GOT3 (cell line): Measurements from ENCODE around the gene AP5Z1.
"Not testable (repeated sequence)": the region's sequence is repeated elsewhere in the genome, so short reads cannot be mapped to it uniquely, and the experiment has no call there.

Source experiments
- DNase-seq: peaks from one replicate; lab custom pipeline; 2025; ENCODE audit warnings: mixed read lengths; lab: John Stamatoyannopoulos, UW

AP5Z1 gene

DNA sequence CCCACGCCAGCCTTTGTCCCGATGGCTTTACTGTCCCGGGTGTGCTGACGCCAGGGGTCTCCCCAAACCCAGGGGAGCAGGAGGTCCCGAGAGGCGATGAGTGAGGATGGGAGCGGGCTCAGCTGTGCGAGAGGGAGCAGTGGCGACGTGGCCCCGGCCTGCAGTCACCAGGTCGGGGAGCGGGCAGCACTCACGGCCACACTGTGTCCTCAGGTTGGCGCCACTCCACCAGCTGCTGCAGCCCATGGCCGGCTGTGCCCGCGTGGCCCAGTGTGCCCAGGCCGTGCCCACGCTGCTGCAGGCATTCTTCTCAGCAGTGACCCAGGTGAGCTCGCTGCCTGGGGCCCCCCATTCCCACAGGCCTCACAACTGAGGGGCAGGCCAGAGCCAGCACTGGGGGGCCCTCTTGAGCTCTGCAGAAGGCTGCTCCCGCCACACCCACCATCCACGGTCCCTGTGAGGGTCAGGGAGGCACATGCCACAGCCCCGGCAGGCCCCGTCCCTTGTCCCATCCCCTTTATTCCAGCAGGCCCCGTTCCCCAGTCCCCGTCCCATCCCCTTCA lies 13.3 kb downstream of the AP5Z1 start:
- no peak for DNase-seq

DNA sequence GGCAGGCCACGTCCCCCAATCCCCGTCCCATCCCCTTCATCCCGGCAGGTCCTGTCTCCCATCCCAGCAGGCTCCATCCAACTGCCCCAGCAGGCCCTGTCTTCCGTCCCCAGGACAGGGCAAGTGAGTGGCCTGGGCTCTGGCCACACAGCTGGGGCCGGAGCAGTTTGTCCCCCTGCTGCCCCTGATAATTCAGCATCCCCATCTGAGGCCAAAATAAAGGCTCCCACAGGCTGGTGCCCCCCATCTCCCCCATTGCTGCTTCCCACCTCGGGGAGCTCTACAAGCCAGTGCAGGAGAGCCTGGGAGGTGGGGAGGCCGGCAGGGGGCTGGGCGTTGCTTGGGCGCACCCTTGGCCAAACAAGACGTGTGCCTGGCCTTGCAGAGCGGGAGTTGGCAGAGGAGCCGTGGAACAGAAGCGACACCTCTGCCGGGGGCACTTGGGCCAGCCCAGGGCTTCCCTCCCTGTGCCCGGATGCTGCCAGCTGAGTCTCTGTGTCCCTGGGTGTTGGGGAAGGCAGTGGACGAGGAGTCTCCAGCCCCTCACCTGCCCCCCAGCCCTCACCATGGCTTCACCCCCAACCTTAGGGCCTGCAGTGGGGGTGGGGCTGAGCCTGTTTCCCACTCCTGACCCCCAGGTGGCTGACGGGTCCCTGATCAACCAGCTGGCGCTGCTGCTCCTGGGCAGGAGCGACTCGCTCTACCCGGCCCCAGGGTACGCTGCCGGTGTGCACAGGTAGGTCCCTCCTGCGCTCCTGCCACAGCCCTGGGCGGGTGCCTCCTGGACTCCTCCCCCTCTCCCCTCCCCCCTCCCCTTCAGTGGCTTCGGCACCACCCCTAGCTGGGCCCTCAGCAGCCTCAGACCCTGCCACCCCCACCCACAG lies 14.0 kb downstream of the AP5Z1 start:
- no peak for DNase-seq

DNA sequence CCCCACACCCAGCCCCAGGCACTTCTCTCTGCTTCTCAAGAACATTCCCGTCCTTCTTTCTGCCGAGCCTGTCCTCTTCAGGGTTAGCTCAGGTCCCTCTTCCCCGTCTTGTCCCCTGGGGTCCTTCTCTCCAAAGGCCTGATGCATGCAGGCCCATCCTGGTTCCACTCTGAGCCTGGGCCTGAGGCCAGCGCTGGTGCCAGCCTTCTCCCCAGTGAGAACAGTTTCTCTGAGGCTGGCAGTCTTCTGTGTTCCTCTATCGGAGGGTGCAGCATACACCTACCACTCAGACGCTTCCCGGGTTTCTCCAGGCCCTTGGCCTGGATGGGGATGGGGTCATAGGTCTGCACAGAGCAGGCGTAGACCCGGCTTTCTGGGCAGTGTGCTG lies 14.6 kb downstream of the AP5Z1 start:
- DNase-seq = no peak

DNA sequence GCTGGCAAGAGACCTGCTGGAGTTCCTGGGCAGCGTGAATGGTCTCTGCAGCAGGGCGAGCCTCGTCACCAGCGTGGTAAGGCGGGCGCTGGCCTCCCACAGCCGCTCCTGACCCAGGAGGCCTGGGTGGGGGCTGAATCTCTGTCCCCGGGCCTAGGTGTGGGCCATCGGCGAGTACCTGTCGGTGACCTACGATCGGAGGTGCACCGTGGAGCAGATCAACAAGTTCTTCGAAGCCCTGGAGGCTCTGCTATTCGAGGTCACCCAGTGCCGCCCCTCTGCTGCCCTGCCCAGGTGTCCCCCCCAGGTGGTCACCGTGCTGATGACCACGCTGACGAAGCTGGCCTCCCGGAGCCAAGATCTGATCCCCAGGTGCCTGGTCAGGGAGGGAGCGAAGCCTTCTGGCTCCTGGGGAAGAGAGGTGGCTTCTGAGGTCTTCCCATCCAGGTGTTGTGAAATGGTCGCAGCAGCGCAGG lies 15.1 kb downstream of the AP5Z1 start:
- DNase-seq = no peak

DNA sequence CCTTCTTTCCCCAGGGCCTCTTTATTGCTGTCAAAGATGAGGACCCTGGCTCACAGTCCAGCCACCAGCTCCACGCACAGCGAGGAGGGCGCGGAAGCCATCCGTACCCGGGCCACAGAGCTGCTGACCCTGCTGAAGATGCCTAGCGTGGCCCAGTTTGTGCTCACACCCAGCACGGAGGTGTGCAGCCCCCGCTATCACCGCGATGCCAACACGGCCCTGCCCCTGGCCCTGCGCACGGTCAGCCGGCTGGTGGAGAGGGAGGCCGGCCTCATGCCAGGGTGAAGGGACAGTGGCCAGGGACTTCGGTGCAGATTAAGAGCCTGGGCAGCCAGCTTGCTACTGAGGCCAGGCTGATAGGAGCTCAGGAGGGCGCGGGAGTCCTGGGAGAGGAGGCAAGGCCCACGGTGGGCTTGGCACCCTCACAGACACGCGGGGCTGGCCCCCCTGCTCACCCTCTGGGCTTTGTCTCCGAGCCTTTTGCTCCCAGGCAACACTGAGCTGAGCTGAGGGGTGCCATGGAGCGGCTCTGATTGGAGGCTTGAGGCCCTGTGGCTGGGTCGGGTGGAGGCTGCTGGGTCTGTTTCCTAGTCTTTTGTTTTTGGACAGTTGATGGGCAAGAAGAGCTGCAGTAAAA lies 15.8 kb downstream of the AP5Z1 start:
- no peak for DNase-seq

DNA sequence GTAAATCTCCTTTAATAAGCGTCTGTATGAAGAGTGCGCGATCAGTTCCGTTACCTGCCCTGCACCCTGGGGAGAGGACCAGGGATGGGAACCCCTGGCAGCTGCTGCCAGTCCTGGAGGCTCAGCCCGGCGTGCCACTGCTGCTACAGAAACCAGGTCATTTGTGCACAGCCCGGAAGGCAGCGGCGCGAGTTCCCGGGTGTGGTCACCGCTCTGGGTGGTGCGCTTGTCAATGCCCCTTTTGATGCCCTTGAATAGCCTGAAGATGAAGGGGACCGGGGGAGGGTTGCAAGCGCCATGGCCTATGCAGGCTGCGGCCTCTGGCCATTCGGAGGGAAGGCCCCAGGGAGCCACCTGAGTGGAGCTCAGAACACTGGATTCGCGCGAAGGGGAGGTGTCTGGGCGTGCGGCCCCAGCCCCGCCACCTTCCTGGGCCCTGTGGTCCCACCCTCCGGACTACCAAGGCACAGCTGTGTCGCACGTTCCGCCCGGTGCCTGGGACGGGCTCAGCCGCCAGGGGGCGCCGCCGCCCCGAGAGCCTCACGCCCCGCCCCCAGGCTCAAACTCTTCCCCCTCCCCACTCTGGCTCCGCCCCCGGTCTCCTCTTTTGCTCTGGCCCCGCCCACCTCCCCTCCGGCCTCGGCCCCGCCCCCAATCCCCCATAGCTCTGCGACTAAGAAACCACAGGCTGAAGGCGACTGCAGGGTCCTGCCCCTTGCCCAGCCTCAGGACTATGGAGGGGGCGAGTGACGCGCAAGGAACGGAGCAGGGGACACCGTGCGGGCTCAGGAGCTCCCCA lies 16.5 kb downstream of the AP5Z1 start:
- DNase-seq = no peak

DNA sequence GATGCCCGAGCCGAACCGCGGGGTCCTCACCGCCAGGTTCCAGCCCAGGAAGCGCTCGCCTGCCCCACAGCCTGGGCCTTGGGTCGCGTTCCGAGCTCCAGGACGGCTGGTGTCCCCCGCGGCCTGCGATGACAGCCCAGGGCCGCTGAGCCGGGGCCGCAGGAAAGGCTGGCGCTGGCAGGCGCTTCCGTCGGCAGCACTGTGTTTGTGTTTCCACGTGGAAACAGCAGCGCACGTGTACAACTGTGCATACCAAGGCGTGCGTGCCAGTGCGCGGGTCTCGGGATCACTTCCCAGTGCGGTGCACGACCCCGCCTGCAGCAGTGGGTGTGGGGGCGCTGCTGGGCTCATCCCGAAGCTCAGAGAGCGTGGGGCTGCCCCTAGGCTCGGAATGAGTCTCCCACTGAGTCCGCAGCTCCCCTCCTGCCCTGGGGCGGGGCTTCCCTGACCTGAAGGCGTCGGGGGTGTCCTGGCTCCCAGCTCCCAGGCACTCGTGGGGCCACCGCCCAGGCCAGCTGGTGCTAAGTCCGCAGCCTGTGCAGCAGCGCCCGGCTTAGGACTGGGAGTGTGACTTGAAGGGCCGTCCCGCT lies 17.2 kb downstream of the AP5Z1 start:
- no peak for DNase-seq

DNA sequence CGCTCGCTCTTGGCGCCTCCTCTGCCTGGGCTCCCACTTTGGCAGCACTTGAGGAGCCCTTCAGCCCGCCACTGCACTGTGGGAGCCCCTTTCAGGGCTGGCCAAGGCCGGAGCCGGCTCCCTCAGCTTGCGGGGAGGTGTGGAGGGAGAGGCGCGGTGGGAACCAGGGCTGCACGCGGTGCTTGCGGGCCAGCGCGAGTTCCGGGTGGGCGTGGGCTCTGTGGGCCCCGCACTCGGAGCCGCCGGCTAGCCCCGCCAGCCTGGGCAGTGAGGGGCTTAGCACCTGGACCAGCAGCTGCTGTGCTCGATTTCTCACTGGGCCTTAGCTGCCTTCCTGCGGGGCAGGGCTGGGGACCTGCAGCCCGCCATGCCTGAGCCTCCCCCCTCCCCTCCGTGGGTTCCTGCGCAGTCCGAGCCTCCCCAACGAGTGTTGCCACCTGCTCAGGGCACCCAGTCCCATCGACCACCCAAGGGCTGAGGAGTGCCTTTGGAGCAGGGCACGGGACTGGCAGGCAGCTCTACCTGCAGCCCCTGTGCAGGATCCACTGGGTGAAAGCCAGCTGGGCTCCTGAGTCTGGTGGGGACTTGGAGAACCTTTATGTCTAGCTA lies 18.1 kb downstream of the AP5Z1 start:
- not testable (repeated sequence) for DNase-seq

DNA sequence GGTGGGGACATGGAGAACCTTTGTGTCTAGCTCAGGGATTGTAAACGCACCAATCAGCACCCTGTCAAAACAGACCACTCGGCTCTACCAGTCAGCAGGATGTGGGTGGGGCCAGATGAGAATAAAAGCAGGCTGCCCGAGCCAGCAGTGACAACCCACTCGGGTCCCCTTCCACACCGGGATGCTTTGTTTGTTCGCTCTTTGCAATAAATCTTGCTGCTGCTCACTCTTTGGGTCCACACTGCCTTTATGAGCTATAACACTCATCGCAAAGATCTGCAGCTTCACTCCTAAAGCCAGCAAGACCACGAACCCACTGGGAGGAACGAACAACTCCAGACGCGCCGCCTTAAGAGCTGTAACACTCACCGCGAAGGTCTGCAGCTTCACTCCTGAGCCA lies 18.7 kb downstream of the AP5Z1 start:
- DNase-seq = not testable (repeated sequence)

DNA sequence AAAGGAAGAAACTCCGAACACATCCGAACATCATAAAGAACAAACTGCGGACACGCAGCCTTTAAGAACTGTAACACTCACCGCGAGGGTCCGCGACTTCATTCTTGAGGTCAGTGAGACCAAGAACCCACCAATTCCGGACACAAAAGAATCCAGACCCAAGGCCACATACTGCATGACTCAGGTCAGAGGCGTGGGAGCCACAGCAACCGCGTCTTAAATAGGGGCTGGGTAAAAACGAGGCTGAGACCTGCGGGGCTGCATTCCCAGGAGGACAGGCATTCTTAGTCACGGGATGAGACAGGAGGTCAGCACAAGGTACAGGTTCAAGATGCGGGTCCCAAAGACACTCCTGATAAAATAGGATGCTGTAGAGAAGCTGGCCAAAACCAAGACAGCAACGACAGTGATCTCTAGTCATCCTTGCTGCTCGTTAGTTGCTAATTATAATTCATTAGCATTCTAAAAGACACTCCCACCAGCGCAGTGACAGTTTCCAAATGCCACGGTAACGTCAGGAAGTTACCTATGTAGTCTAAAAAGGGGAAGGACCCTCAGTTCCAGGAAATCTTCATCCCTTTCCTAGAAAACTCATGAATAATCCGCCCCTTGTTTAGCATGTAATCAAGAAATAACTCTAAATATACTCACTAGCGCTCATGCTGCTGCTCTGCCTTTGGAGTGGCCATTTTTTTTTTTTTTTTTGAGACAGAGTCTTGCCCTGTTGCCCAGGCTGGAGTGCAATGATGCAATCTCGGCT lies 19.3 kb downstream of the AP5Z1 start:
- no peak for DNase-seq

DNA sequence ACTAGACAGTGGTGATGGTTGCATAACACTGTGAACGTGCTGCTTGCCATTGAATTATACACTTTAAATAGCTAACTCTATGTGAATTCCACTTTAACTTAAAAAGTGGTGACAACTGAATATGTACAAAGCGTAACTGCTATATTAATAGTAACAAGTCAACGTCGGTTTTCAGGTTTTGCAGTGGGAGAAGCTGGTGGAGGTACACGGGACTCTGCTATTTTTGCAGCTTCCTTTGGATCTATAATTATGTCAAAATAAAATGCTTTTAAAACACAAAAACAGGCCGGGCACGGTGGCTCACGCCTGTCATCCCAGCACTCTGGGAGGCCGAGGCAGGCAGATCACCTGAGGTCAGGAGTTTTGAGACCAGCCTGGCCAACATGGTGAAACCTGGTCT lies 21.0 kb downstream of the AP5Z1 start:
- DNase-seq = no peak

DNA sequence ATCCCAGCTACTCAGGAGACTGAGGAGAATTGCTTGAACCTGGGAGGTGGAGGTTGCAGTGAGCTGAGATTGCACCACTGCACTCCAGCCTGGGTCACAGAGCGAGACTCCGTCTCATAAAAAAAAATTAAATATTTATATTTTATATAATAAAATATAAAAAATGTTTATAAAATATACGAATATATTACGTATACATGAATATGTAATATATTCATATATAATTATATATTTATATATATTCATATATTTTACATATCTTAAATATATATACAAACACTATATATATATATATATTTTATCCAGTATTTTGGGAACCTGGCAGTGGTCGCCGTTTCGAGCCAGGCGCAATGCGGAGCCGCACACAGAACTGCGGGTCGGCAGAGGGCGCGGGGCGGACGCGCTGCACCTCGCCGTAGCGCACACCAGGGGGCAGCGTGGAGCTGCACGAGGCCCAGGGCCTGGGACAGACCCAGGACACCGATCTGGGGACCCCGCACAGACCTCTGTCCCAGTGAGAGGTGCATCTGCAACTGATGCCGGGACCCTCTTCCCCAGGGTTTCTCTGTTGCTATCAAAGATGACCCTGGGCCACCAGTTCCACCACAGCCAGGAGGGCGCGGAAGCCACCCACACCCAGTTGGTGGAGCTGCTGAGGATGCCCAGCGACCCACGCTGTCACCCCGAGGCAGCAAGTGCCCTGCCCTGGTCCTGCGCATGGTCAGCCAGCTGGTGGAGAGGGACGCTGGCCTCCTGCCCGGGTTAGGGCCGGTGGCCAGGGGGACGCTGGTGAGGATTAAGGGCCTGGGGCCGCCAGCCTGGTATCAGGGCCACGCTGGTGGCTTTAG lies 22.7 kb downstream of the AP5Z1 start:
- no peak for DNase-seq

DNA sequence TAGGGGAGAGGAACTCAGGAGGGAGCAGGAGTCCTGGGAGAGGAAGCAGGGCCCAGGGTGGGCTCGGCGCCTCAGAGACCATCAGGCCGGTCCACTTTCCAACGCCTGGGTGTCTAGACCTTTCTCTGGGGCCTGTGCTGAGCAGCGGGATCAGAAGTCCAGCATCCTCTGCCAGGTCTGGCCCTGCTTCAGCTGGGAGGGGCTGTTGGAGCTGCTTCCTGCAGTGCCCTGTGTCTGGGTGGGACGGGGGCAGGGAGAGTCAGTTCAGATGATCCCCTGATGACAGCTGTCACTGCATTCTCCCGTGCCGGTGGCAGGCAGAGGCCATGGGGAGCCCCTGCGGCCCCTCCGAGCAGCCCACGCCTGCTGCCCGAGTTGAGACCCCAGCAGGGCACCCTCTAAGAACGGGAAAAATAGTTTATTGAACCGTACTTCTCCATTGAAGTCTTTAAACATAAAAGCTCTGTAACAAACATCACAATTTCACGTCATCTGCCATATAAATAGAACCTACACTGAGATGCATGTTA lies 23.3 kb downstream of the AP5Z1 start:
- DNase-seq = no peak

DNA sequence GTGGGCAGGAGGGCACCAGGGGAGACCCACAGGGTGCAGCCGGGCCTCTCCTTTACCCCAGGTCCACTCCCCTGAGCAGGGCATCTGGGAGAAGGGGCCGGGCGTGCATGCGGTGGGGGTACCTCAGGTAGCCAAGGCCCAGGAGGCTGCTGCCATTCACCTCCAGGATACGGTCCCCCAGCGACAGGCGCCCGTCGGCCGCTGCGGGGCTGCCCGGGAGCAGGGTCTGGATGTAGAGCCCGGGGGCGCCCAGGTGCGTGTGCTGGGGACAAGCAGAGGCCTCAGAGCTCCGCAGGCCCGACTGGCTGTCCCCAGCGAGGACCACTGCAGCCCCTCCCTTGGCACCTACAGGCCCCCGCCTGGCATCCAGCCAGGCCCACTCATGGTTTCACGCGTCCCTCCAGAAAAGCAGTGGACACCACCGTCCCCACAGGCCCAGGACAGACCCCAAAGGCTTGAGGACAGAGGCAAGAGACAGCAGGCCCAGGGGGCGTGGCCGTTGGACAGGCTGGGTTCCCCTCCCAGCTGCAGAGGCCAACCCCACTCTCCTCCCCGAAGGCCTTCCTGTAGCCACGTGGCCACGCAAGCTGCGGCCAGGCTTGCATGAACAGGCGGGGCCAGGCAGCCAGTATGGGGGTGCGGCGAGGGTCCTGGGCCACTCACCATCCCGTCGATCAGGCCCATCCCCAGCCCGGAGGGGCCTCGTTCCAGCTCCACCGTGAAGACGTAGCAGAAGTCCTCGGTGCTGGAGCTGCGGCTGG lies 24.3 kb downstream of the AP5Z1 start:
- no peak for DNase-seq

DNA sequence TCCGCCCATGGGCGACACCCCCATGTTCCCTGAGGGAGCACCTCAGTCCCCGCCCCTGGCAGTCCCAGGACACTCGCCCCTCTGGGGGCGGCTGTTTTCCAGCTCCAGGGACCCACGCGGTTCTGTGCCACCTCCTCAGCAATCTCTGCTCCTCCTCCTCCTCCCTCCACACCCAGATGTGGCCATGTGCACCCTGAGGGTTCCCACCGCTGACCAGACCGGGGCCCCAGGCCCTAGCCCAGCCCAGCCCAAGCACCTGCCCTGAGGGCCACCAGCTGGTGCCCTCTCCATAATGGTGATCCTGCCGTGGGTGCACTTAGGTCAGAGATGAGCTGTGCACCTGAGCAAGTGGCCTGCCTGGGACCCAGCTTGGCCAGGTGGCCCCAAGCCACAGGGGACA lies 25.1 kb downstream of the AP5Z1 start:
- DNase-seq = no peak

DNA sequence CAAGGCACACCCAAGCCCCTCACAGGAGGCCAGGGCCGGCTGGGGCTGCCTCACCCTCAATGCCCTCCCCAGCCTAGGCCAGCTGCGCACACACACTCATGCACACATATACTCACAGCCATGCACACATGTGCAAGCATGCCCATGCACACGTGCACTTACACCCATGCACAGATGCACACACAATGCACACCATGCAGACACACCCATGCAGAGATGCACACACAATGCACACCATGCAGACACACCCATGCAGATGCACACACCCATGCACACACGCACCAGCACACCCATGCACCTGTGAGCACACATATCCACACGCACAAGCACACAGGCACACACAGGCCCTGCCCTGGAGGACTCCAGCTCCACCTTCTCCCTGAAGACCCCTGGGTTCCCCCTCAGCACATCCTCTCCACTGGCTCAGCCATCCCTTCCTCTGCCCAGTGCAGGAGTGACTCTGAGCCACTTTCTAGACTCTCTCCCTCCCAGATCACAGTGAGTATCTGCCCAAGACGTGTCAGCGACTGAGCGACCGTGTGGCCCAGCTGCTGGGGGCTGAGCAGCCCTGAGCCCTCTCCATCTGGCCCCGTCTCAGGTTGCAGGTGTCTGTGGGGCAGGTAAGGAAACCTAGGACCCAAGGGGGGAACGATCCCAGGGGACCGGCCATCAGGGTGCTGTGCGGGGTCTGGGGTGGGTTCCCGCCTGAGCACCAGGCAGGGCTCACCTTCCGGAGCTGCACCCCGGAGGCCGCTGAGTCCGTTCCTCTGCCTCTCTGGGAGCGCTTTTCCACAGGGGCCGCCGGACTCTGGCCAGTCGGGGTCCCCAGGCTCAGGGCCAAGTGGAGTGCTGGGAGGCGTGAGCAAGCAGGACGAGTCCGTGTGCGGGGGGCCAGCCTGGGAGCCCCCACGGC lies 25.8 kb downstream of the AP5Z1 start:
- DNase-seq = no peak

DNA sequence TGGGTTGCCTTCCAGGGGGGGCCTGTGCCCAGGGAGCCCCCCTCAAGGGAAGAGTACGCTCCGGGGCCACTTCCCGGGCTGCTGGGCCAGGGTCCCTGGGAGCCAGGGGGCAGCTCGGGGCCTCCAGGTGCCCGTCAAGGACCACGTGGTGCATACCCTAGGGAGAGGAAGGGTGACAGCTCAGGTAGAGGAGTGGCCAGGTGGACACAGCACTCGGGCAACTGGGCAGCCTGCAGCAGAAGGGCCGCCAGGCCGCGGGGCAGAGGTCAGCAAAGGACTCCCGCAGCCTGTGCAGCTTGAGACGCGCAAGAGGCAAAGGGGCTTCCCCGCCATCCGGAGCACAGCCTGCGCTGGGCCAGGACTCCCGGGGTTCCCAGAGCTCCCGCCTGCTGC lies 26.4 kb downstream of the AP5Z1 start:
- no peak for DNase-seq

DNA sequence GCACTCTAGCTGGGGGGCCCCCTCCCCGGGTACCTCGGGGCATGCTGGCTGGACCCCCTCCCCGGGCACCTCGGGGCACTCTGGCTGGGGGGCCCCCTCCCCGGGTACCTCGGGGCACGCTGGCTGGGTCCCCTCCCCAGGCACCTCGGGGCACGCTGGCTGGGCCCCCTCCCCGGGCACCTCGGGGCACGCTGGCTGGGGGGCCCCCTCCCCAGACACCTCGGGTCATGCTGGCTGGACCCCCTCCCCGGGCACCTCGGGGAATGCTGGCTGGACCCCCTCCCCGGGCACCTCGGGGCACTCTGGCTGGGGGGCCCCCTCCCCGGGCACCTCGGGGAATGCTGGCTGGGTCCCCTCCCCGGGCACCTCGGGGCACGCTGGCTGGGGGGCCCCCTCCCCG lies 27.2 kb downstream of the AP5Z1 start:
- DNase-seq = not testable (repeated sequence)
